ENCODE results near the gene GUCY2F.

GUCY2F gene

GRCh38 chrX:109327251-109327650 is 154.6 kb downstream of the GUCY2F start:
- DNase-seq, result no peak
